Mesenteric fat pad (tissue), 1 donor: ENCODE data around the gene GJA4. TPM values are rescaled to one million over a fixed set of nuclear protein-coding genes. Genes with fewer than 3 reads are reported as not detected.

Source experiments
- DNase-seq: peaks from one replicate; pipeline ENCODE4 v3.0.0-alpha.2; 2020; ENCODE audit warnings: low spot score
- total RNA-seq: library from RNA; stranded (reverse); fragmentation: NEBNext Ultra II Directional; extraction: Animal tissue kit (Norgen Biotek cat#: 25700); gene quantifications from one replicate; pipeline ENCODE4 v1.2.1, GENCODE V29; 2021
- donor health status: DM: yes; HTN: yes; CAD: no.

Gene GJA4
- total RNA-seq, 1 donor from 2014 or later: 26.4 TPM

GRCh38 chr1:34829250-34829649 is 36.5 kb downstream of the GJA4 start:
- no peak for DNase-seq

GRCh38 chr1:34831721-34832246 is 39.0 kb downstream of the GJA4 start:
- DNase-seq: no peak

- DNase-seq: no peak
These were observed 40.9 kb downstream of the GJA4 start for GRCh38 chr1:34833711-34834110.

GRCh38 chr1:34839526-34840305 is 46.9 kb downstream of the GJA4 start:
- DNase-seq: no peak

GRCh38 chr1:34840426-34840825 is 47.6 kb downstream of the GJA4 start:
- DNase-seq: no peak

- no peak for DNase-seq
These were observed 49.3 kb downstream of the GJA4 start for GRCh38 chr1:34842073-34842472.

GRCh38 chr1:34842952-34843371 is 50.2 kb downstream of the GJA4 start:
- DNase-seq: no peak

- DNase-seq: no peak
These were observed 50.8 kb downstream of the GJA4 start for GRCh38 chr1:34843392-34844251.

- DNase-seq: no peak
These were observed 51.4 kb downstream of the GJA4 start for GRCh38 chr1:34844252-34844634.

Other genes starting within 250 kb of the GJA4 start
- not detected for gene GJB5, start 38.0 kb upstream of the GJA4 start, total RNA-seq
- gene GJB4, start 33.3 kb upstream of the GJA4 start, total RNA-seq: not detected
- not detected for gene GJB3, start 11.8 kb upstream of the GJA4 start, total RNA-seq
- 57.0 TPM for gene SMIM12, start 66.8 kb downstream of the GJA4 start, total RNA-seq
- 0.51 TPM for gene DLGAP3, start 136.7 kb downstream of the GJA4 start, total RNA-seq
- 37.2 TPM for gene TMEM35B, start 192.3 kb downstream of the GJA4 start, total RNA-seq
- 18.0 TPM for gene ZMYM6, start 238.9 kb downstream of the GJA4 start, total RNA-seq